Middle frontal gyrus (tissue), 1 donor: Measurements from ENCODE around the gene NACA2.
"Not testable (repeated sequence)": the region's sequence is repeated elsewhere in the genome, so short reads cannot be mapped to it uniquely, and the experiment has no call there.

Experiments used
- DNase-seq: peaks from one replicate; pipeline ENCODE4 v3.0.0-alpha.2; 2015; ENCODE audit warnings: low spot score; ENCODE audit errors: extremely low spot score

The NACA2 gene

DNA sequence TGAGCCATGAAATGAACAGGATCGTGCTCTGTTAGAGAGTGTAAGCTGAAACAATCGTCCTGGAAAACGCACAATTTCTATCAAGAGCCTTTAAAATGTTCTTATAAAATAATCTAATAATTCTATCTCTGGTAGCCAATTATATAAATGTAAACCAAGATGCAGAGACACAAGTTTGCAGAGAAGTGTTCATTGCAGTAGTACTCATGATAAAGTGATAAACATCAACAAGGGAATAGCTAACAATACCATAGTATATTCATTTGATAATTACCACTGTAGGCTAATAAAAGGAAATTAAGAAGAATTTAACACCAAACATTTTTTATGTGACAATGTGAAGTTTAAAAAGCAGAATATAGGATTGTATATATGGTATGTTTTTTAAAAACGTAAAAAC is 12.4 kb downstream of the NACA2 start:
- no peak for DNase-seq

- no peak for DNase-seq
These were observed 15.0 kb downstream of the NACA2 start for GRCh38 chr17:61575983-61576382.

DNA sequence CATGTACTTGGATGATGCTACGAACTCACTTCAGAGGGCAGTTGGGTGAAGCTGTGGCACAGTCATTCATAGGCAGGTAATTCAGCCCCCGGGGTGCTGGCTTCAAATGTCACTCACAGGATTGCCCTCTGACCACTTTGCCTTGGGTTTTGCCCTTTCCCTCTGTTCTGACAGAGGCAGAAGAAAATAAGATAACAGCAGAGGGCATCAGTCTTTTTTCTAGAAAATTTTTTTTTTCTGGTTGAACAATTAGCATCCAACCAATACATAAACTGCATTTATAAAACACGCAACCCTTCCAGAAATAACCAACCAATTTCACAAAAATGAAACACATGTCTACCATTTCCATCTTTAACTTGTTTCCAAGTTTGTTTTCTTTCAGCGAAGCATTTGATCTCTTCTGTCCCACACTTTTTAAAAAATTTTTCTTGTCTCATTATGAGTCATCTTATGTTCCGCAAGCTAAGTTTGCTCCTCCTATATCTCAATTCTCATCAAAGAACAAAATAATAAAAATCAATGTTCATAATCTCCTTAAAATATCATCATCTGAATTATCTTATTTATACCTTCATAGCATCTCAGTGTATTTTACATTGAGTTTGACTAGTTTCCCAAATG is 15.6 kb downstream of the NACA2 start:
- DNase-seq: no peak

DNA sequence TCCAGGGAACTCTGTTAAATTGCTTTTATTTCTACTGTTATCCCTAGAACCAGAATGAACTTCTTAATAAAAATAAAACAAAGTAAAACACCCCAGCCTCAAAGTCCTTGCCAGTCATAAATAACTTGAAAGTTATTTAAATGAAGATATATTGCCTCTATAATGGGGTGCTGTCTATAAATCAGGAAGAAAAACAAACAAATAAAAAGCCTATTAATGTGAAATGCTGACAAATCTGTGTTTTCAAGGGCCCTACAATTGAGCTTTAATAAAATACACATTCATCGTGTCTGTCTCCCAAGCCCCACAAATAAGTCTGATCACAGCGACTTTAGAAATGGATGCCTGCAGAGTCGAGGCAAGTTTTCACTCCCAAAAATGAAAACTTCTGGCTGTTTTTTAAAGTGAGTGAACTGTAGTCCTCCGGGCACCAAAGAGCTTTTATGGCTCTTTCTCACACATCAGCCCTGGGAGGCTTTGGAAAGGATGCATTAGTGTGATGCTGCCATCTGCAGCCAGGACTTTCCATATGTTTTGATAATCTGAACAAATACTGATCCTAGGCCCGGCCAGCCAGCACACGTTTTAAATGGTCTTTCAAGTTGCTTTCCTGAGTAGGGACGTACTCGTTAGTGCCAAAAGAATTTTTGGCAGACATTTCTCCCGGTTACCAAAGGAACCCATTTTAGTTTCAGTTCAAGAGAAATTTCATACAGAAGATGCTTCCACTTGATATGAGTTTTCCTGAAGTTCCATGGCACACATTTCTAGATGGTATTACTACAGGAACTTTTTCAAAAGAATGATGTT is 16.3 kb downstream of the NACA2 start:
- DNase-seq: no peak

DNA sequence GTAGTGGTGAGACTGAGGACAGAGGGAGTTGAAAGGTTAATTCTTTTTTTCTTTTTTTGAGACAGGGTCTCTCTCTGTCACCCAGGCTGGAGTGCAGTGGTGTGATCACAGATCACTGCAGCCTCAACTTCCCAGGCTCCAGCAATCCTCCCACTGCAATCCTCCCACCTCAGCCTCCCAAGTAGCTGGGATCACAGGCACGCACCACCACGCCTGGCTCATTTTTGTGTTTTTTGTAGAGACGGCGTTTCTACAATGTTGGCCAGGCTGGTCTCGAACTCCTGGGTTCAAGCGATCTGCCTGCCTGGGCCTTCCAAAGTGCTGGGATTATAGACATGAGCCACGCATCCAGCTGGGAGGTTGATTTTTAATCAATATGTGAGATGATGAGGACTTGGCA is 18.5 kb downstream of the NACA2 start:
- DNase-seq: not testable (repeated sequence)

- no peak for DNase-seq
These were observed 19.4 kb downstream of the NACA2 start for GRCh38 chr17:61571624-61572023.

- no peak for DNase-seq
These were observed 20.9 kb downstream of the NACA2 start for GRCh38 chr17:61570118-61570517.

DNA sequence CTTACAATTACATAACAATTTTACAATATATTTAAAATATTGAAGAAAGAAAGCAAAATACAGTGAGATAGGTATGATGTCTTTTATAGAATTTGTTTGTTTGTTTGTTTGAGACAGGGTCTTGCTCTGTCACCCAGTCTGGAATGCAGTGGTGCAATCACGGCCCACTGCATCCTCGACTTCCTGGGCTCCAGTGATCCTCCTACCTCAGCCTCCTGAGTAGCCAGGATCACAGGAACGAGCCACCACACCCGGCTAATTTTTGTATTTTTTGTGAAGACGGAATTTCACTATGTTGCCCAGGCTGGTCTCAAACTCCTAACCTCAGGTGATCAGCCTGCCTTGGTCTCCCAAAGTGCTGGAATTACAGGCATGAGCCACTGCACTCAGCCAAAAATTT is 21.5 kb downstream of the NACA2 start:
- DNase-seq: not testable (repeated sequence)

GRCh38 chr17:61568219-61569072 is 22.6 kb downstream of the NACA2 start:
- no peak for DNase-seq

DNA sequence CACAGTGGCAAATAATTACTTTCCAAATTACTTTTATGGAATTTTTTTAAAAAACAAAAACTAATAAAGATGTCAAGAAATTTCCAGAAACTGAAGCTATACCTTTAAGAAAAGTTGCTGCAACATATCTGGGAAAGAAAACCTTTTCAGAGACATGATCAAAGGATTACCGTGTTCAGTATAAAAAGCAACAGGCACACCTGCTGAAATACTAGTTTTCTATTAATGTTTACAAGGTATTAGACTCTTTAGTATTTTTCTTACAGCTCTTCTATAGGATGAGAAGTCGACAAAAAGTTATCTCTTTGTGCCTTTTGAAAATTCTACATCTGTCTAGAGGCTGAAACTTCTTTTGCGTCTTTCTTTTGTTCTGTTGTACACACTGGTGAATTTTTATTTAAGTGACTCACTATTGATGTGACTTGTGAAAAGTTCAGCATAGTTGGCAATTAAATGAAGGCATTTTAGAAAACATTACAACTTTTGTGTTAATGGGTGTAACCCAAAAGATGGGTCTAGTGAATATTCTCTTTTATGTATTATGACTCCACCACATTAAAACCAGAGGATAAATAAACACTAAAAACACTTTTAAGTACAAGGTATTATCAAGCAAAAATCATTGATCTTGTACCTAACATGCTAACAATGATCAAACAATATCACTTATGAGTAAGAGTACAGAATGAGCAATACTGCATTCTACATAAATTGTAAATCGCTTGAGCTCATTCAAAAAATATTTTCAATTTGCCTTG is 23.8 kb downstream of the NACA2 start:
- no peak for DNase-seq

DNA sequence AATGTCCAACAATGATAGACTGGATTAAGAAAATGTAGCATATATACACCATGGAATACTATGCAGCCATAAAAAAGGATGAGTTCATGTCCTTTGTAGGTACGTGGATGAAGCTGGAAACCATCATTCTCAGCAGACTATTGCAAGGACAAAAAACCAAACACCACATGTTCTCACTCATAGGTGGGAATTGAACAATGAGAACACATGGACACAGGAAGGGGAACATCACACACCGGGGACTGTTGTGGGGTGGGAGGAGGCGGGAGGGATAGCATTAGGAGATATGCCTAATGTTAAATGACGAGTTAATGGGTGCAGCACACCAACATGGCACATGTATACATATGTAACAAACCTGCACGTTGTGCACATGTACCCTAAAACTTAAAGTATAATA is 24.6 kb downstream of the NACA2 start:
- not testable (repeated sequence) for DNase-seq

DNA sequence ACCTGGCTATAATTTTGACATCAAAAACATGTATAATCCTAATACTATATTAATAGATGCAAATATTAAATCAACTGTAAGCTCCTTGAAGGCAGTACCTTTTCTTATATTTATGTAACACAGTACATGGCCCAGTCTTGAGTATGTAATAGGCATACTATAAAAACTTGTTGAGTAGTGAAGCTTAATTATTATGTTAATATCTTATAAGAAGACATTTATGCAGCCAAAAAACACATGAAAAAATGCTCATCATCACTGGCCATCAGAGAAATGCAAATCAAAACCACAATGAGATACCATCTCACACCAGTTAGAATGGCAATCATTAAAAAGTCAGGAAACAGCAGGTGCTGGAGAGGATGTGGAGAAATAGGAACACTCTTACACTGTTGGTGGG is 25.2 kb downstream of the NACA2 start:
- DNase-seq: not testable (repeated sequence)

DNA sequence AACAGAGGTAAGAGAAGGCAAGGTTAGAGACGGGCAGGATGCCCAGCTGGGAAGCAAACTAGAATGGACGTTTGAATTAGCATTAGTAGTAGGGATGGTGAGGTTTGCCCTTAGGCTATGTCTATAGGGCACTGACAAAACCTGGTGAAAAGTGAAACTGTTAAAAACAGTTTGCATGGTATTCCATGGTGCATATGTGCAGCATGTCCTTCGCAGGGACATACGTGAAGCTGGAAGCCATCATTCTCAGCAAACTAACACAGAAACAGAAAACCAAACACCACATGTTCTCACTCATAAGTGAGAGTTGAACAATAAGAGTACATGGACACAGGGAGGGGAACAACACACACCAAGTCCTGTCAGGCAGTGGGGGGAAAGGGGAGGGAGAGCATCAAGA is 25.8 kb downstream of the NACA2 start:
- no peak for DNase-seq

DNA sequence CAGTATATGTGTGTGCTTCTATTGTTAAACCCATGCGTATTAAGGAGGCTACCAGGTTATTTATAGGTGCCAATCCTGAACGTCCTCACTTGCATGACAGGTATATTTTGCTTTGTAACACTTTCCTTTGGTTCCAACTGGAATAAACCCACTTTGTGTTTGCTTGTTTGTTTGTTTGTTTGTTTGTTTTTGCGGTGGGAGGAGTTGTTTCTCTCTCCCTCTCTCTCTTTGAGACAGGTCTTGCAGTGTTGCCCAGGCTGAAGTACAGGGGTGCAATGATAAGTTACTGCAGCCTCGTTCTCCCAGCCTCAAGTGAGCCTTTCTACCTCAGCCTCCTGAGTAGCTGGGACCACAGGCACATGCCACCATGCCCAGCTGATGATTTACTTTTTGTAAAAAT is 28.7 kb downstream of the NACA2 start:
- no peak for DNase-seq

- no peak for DNase-seq
These were observed 29.7 kb downstream of the NACA2 start for GRCh38 chr17:61561354-61561753.

DNA sequence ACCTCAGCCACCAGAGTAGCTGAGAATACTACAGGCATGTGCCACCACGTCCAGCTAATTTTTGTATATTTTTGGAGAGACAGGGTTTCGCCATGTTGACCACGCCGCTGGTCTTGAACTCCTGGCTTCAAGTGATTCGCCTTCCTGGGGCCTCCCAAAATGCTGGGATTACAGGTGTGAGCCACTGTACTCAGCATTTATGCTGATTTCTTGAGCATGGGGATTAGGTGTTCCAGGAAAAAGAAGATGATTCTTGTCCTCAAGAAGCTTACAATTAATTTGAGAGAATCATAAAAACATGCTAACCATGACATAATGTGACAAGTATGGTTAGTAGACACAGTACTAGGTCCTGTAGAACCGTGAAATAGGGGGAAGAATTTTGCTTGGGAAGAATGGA is 30.9 kb downstream of the NACA2 start:
- DNase-seq: no peak

DNA sequence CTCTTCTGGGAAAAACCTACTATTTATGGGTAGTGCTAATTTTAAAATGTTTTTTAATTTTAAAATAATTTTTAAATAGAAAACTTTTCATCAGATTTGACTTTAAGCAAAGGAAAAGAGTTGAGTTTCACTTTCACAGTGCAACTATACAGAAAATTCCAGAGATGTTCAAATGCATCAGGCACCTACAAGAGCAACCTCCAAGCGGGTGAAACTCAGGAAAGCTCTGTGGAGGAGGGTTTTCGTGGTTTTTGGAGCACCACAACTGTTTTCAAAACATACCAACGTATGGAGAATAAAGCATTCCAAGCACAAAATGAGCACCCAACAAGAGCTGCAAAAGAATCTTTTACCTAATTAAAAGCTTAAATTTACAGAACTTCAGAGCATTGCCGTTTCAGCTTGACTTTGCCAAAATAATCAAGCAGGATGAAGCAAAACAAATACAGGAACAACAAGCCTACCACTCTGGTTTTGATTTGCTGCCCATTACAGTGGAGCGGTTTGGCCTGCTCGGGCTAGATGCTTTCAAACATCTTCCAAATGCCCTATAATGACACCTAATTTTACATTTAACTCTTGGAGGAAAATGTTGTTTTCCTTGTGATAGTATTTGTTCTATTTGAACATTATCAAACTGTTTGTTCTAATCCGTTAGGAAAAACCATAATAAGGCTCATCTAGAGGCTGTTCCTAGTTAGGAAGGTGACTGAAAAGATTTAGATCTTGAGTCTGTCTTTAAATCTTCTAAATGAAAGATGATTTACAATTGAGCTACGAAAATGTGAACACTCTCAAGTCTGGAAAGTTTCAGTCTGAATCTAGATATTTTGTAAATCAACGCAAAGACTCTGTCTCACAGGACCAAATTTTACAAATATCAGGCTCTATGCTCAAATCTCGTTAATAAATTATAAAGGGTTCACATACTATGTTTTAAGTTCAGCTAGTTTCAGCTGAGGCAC is 34.5 kb downstream of the NACA2 start:
- no peak for DNase-seq

DNA sequence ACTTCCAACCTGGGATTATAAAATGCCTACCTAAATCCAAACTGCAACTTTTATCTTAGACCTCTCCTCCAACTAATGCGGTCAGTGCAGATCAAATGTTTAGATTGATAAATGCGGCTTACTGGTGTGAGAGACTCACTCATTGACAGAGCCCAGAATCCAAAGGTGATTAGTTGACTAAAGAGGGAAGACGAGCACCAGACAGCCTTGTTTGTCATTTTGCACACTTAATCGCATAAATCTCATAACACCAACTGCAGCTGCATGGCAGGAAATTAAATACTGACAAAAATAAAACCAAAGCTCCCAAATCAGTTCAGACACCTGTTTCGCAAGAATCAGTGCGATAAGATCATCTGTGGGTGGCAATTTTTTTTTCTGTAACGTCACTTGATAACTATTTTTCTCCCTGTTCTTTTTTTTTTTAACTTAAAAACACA is 35.9 kb downstream of the NACA2 start:
- no peak for DNase-seq

GRCh38 chr17:61554209-61554608 is 36.8 kb downstream of the NACA2 start:
- no peak for DNase-seq

DNA sequence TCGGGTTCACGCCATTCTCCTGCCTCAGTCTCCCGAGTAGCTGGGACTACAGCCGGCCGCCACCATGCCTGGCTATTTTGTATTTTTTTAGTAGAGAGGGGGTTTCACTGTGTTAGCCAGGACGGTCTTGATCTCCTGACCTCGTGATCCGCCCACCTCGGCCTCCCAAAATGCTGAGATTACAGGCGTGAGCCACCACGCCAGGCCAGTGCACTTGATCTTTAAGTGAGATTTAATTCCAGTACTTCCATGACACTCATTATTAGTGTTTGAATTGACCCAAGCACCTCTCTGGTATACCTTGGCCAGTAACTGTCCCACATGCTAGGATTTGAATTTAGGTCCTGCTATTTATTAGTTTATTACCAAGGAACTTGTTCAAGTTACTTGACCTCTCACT is 38.5 kb downstream of the NACA2 start:
- DNase-seq: not testable (repeated sequence)
